Endodermal cell (in vitro differentiated cells): ENCODE data around the gene PACS1. TPM values are rescaled to one million over a fixed set of nuclear protein-coding genes. Genes with fewer than 3 reads are reported as not detected.

Experiments
- DNase-seq: peaks from one replicate; pipeline ENCODE4 v3.0.0-alpha.2; 2017
- H3K27ac ChIP-seq: 2 replicates; pipeline ENCODE4 v1.5.1; 2013; ENCODE audit warnings: mild to moderate bottlenecking, low read depth, low read length, moderate library complexity
- H3K27me3 ChIP-seq: 2 replicates; pipeline ENCODE4 v1.6.1; 2013; ENCODE audit warnings: mild to moderate bottlenecking, low read length, moderate library complexity; ENCODE audit not compliant: insufficient read depth, control insufficient read depth, poor library complexity, severe bottlenecking
- H3K36me3 ChIP-seq: 2 replicates; pipeline ENCODE4 v1.7.0; 2013; ENCODE audit warnings: mild to moderate bottlenecking, low read length, moderate library complexity; ENCODE audit not compliant: control insufficient read depth, insufficient read depth
- H3K4me1 ChIP-seq: one replicate; pipeline ENCODE4 v1.7.0; 2013; ENCODE audit warnings: low read length; ENCODE audit not compliant: control insufficient read depth, insufficient read depth
- H3K4me3 ChIP-seq: 2 replicates; pipeline ENCODE4 v1.5.1; 2013; ENCODE audit warnings: mild to moderate bottlenecking, low read length, moderate library complexity
- H3K9ac ChIP-seq: 2 replicates; pipeline ENCODE4 v1.6.1; 2013; ENCODE audit warnings: mild to moderate bottlenecking, low read length, moderate library complexity; ENCODE audit not compliant: poor library complexity, severe bottlenecking; ENCODE audit errors: extremely low read depth
- H3K9me3 ChIP-seq: 2 replicates; pipeline ENCODE4 v1.6.1; 2013; ENCODE audit warnings: mild to moderate bottlenecking, low read length, moderate library complexity; ENCODE audit not compliant: control insufficient read depth
- H3K27ac Mint-ChIP-seq: 2 replicates; pipeline ENCODE4 v1.8.0; 2020; ENCODE audit warnings: mixed read lengths
- H3K27me3 Mint-ChIP-seq: 2 replicates; pipeline ENCODE4 v1.8.0; 2021; ENCODE audit warnings: mild to moderate bottlenecking, mixed read lengths; ENCODE audit not compliant: insufficient read depth
- H3K36me3 Mint-ChIP-seq: 2 replicates; pipeline ENCODE4 v1.8.0; 2020; ENCODE audit warnings: low read depth, mixed read lengths
- H3K4me1 Mint-ChIP-seq: 2 replicates; pipeline ENCODE4 v1.8.0; 2020; ENCODE audit warnings: mixed read lengths
- H3K4me3 Mint-ChIP-seq: 2 replicates; pipeline ENCODE4 v1.8.0; 2020; ENCODE audit warnings: mild to moderate bottlenecking, moderate library complexity, mixed read lengths
- H3K9me3 Mint-ChIP-seq: 2 replicates; pipeline ENCODE4 v1.8.0; 2020; ENCODE audit warnings: mild to moderate bottlenecking, mixed read lengths
- WGBS, 2 experiments: methylation state at CpG; one replicate each; pipeline versions ENCODE4 v1.1.5 to v1.1.7; 2013; ENCODE audit warnings: missing lambda C conversion rate in 2 of 2, mixed read lengths in 1 of 2; ENCODE audit not compliant: insufficient coverage in 1 of 2, insufficient read length in 1 of 2; 5-methylcytosine and 5-hydroxymethylcytosine counted together
- total RNA-seq, 2 donors: library from RNA; stranded (reverse); fragmentation: NEBNext Ultra II Directional in 1 of 2; extraction: Animal tissue kit (Norgen Biotek cat#: 25700) in 1 of 2; gene quantifications; 2 replicates in 1 of 2; 3 replicates in 1 of 2; pipeline ENCODE4 v1.2.1, GENCODE V29; 2021
- TF ChIP-seq, protein P1 (sequence below): fragments of 200-600 bp; sonication (generic); conservative IDR thresholded peaks from 2 replicates; pipeline ENCODE4 v1.5.0; 2021; ENCODE audit warnings: antibody characterized with exemption, mild to moderate bottlenecking

PACS1 gene
- total RNA-seq, 2 donors from 2014 or later = 67.0 to 67.1 TPM

- Histone ChIP-seq H3K9ac (no peak overlapping the region), H3K4me1 (no peaks in the 10 kb centered on the region), H3K9me3 (no peaks in the 10 kb centered on the region), H3K4me3 (no peak overlapping the region), H3K36me3 (peaks cover 54% of the 10 kb centered on the region), H3K27ac (no peak overlapping the region), H3K27me3 (no peaks in the 10 kb centered on the region)
- no peak for DNase-seq
- H3K4me1 Mint-ChIP-seq = peaks cover 8% of the 10 kb centered on the region
- H3K4me3 Mint-ChIP-seq = no peak overlapping the region
- WGBS, 2 experiments = 96 to 100% methylated on average over 3 to 4 of the region's 4 CpGs
- H3K27me3 Mint-ChIP-seq = no peaks in the 10 kb centered on the region
- H3K9me3 Mint-ChIP-seq = no peaks in the 10 kb centered on the region
- TF ChIP-seq, protein P1, sequence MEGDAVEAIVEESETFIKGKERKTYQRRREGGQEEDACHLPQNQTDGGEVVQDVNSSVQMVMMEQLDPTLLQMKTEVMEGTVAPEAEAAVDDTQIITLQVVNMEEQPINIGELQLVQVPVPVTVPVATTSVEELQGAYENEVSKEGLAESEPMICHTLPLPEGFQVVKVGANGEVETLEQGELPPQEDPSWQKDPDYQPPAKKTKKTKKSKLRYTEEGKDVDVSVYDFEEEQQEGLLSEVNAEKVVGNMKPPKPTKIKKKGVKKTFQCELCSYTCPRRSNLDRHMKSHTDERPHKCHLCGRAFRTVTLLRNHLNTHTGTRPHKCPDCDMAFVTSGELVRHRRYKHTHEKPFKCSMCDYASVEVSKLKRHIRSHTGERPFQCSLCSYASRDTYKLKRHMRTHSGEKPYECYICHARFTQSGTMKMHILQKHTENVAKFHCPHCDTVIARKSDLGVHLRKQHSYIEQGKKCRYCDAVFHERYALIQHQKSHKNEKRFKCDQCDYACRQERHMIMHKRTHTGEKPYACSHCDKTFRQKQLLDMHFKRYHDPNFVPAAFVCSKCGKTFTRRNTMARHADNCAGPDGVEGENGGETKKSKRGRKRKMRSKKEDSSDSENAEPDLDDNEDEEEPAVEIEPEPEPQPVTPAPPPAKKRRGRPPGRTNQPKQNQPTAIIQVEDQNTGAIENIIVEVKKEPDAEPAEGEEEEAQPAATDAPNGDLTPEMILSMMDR = no peak
- peaks cover 47% of the 10 kb centered on the region for H3K36me3 Mint-ChIP-seq
- no peak overlapping the region for H3K27ac Mint-ChIP-seq
Measured at GRCh38 chr11:66263231-66263630, 193.2 kb downstream of the PACS1 start.

DNA sequence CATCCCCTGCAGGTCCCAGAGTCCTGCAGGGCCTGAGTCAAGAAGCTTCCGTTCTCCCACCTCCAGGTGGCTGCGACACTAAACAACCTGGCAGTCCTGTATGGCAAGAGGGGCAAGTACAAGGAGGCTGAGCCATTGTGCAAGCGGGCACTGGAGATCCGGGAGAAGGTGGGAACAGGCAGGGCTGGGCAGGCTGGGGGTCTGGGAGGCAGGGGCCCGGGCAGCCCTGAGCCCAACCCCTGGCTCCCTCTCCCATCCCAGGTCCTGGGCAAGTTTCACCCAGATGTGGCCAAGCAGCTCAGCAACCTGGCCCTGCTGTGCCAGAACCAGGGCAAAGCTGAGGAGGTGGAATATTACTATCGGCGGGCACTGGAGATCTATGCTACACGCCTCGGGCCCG is 193.7 kb downstream of the PACS1 start:
- 95 to 96% methylated on average over 5 to 10 of the region's 10 CpGs for WGBS, 2 experiments
- Mint-ChIP-seq H3K9me3 (no peaks in the 10 kb centered on the region), H3K27me3 (no peaks in the 10 kb centered on the region), H3K4me3 (no peak overlapping the region), H3K27ac (no peak overlapping the region), H3K4me1 (peaks cover 8% of the 10 kb centered on the region), H3K36me3 (peaks cover 44% of the 10 kb centered on the region)
- Histone ChIP-seq H3K9me3 (no peaks in the 10 kb centered on the region), H3K9ac (no peak overlapping the region), H3K4me3 (no peak overlapping the region), H3K4me1 (no peaks in the 10 kb centered on the region), H3K36me3 (peaks cover 54% of the 10 kb centered on the region), H3K27ac (no peak overlapping the region), H3K27me3 (no peaks in the 10 kb centered on the region)
- DNase-seq = no peak
- TF ChIP-seq, protein P1 = no peak

GRCh38 chr11:66264383-66264782 is 194.3 kb downstream of the PACS1 start:
- Mint-ChIP-seq H3K9me3 (no peaks in the 10 kb centered on the region), H3K27me3 (no peaks in the 10 kb centered on the region), H3K36me3 (peaks cover 38% of the 10 kb centered on the region), H3K4me1 (peaks cover 10% of the 10 kb centered on the region), H3K27ac (peak overlapping the region; percentile 48), H3K4me3 (no peak overlapping the region)
- TF ChIP-seq, protein P1 = no peak
- no peaks in the 10 kb centered on the region for H3K4me1 ChIP-seq
- H3K27me3 ChIP-seq = no peaks in the 10 kb centered on the region
- peaks cover 48% of the 10 kb centered on the region for H3K36me3 ChIP-seq
- H3K4me3 ChIP-seq = no peak overlapping the region
- no peak overlapping the region for H3K9ac ChIP-seq
- DNase-seq = no peak
- 89 to 97% methylated on average over 8 of the region's 8 CpGs for WGBS, 2 experiments
- no peak overlapping the region for H3K27ac ChIP-seq
- no peaks in the 10 kb centered on the region for H3K9me3 ChIP-seq
